ELF-1 (cell line): ENCODE measurements around the gene LCN9.
"Not testable (repeated sequence)": the region's sequence is repeated elsewhere in the genome, so short reads cannot be mapped to it uniquely, and the experiment has no call there.

Experiments
- DNase-seq: peaks from one replicate; pipeline ENCODE4 v3.0.0-alpha.2; 2016; ENCODE audit warnings: low read depth, low spot score

LCN9 gene

GRCh38 chr9:135671591-135672041, 8.5 kb downstream of the LCN9 start:
- DNase-seq = peak; percentile 68

- DNase-seq = not testable (repeated sequence)
These were observed 9.7 kb downstream of the LCN9 start for GRCh38 chr9:135672786-135673185.

GRCh38 chr9:135673941-135674340, 10.8 kb downstream of the LCN9 start:
- no peak for DNase-seq

- no peak for DNase-seq
These were observed 11.9 kb downstream of the LCN9 start for GRCh38 chr9:135674977-135675376.

- DNase-seq = no peak
These were observed 13.8 kb downstream of the LCN9 start for GRCh38 chr9:135676891-135677290.

- no peak for DNase-seq
These were observed 14.6 kb downstream of the LCN9 start for GRCh38 chr9:135677641-135678168.

GRCh38 chr9:135678236-135679017, 15.3 kb downstream of the LCN9 start:
- DNase-seq = peak; percentile 38

- no peak for DNase-seq
These were observed 16.9 kb downstream of the LCN9 start for GRCh38 chr9:135680056-135680455.

- DNase-seq = no peak
These were observed 18.1 kb downstream of the LCN9 start for GRCh38 chr9:135681161-135681560.

- DNase-seq = no peak
These were observed 20.4 kb downstream of the LCN9 start for GRCh38 chr9:135683401-135684034.

GRCh38 chr9:135684691-135685090, 21.6 kb downstream of the LCN9 start:
- DNase-seq = no peak

GRCh38 chr9:135687216-135687615, 24.1 kb downstream of the LCN9 start:
- no peak for DNase-seq

- DNase-seq = no peak
These were observed 25.9 kb downstream of the LCN9 start for GRCh38 chr9:135689011-135689410.

- no peak for DNase-seq
These were observed 27.9 kb downstream of the LCN9 start for GRCh38 chr9:135690836-135691570.

GRCh38 chr9:135692410-135692809, 29.3 kb downstream of the LCN9 start:
- DNase-seq = no peak

- DNase-seq = no peak
These were observed 30.2 kb downstream of the LCN9 start for GRCh38 chr9:135693265-135693664.

GRCh38 chr9:135693771-135694170, 30.7 kb downstream of the LCN9 start:
- no peak for DNase-seq

- no peak for DNase-seq
These were observed 31.3 kb downstream of the LCN9 start for GRCh38 chr9:135694414-135694813.

- no peak for DNase-seq
These were observed 31.9 kb downstream of the LCN9 start for GRCh38 chr9:135695036-135695435.

GRCh38 chr9:135695642-135696041, 32.5 kb downstream of the LCN9 start:
- no peak for DNase-seq

- no peak for DNase-seq
These were observed 33.3 kb downstream of the LCN9 start for GRCh38 chr9:135696446-135696845.

- DNase-seq = no peak
These were observed 34.1 kb downstream of the LCN9 start for GRCh38 chr9:135697226-135697625.
